A549 (cell line): ENCODE measurements around the gene SHH. TPM values are rescaled to one million over a fixed set of nuclear protein-coding genes. Genes with fewer than 3 reads are reported as not detected.

ENCODE experiments used
- ATAC-seq, 2 experiments: fragments of 200-7000 bp in 1 of 2; fragments of >200 bp in 1 of 2; cut with Nextera tagmentation in 1 of 2; cut with Tn5 transposase in 1 of 2; 3 replicates each; pipeline versions ENCODE4 v1.8.0 to v1.9.1; 2018 to 2020; ENCODE audit warnings: mild to moderate bottlenecking in 1 of 2, moderate library complexity in 1 of 2
- CTCF ChIA-PET: fragments of 300-600 bp; sonication (Branson Sonifier 250); formaldehyde crosslinking; extraction: SDS; loops from one replicate; lab custom pipeline; 2021; ENCODE audit warnings: antibody characterized with exemption, inconsistent platforms; lab: Yijun Ruan, JAX
- POLR2A ChIA-PET: fragments of 350-600 bp; formaldehyde crosslinking; extraction: SDS; loops from one replicate; lab custom pipeline; 2021; ENCODE audit warnings: antibody characterized with exemption, inconsistent platforms; lab: Yijun Ruan, JAX
- DNase-seq, 2 experiments: peaks; one replicate each; pipeline versions ENCODE4 v3.0.0 to v3.0.0-alpha.2; 2011 to 2016; ENCODE audit warnings: low read depth in 1 of 2, low spot score in 1 of 2
- FAIRE-seq: peaks from 2 replicates; lab custom pipeline; 2011; peaks lifted over from hg19 to GRCh38; lab: Jason Lieb, UNC
- H3K27ac ChIP-seq, 2 experiments: fragments of >200 bp; sonication (Bioruptor Twin); formaldehyde crosslinking; 3 replicates each; pipeline ENCODE4 v1.5.1; 2016 to 2017
- H3K4me1 ChIP-seq: fragments of >200 bp; sonication (Bioruptor Twin); formaldehyde crosslinking; 3 replicates; pipeline ENCODE4 v1.6.1; 2016
- H3K4me2 ChIP-seq: fragments of >200 bp; sonication (Bioruptor Twin); formaldehyde crosslinking; 3 replicates; pipeline ENCODE4 v1.6.1; 2016
- H3K4me3 ChIP-seq: fragments of >200 bp; sonication (Bioruptor Twin); formaldehyde crosslinking; 3 replicates; pipeline ENCODE4 v1.5.1; 2016
- H3K9me3 ChIP-seq: fragments of >200 bp; sonication (Bioruptor Twin); formaldehyde crosslinking; 3 replicates; pipeline ENCODE4 v1.6.1; 2016
- BHLHE40 ChIP-seq: IDR thresholded peaks from 2 replicates; pipeline ENCODE4 v1.6.1; 2012; ENCODE audit warnings: low read depth, low read length, inconsistent platforms
- CBX8 ChIP-seq: fragments of 200-600 bp; sonication (generic); IDR thresholded peaks from 2 replicates; pipeline ENCODE4 v1.6.1; 2016
- CTCF ChIP-seq: fragments of >200 bp; sonication (Bioruptor Twin); formaldehyde crosslinking; IDR thresholded peaks from 3 replicates; pipeline ENCODE4 v1.5.1; 2016
- EHMT2 ChIP-seq: fragments of 200-600 bp; sonication (generic); IDR thresholded peaks from 2 replicates; pipeline ENCODE4 v1.6.1; 2016; ENCODE audit warnings: antibody characterized with exemption, low read depth, mild to moderate bottlenecking, moderate library complexity
- ESRRA ChIP-seq: fragments of 150-350 bp; IDR thresholded peaks from 2 replicates; pipeline ENCODE4 v1.6.1; 2014; ENCODE audit warnings: mild to moderate bottlenecking, low read length, borderline replicate concordance
- FOXS1 ChIP-seq: fragments of 250-450 bp; sonication (Bioruptor Pico); IDR thresholded peaks from 2 replicates; pipeline ENCODE4 v1.5.0; 2020; ENCODE audit warnings: mild to moderate bottlenecking, moderate library complexity
- HDAC2 ChIP-seq: fragments of 200-600 bp; sonication (generic); IDR thresholded peaks from 2 replicates; pipeline ENCODE4 v1.6.1; 2016
- HOXA7 ChIP-seq: fragments of 250-450 bp; sonication (Bioruptor Pico); IDR thresholded peaks from 2 replicates; pipeline ENCODE4 v1.5.0; 2020; ENCODE audit warnings: mild to moderate bottlenecking, moderate library complexity
- HOXB13 ChIP-seq: fragments of 250-450 bp; sonication (Bioruptor Pico); IDR thresholded peaks from 2 replicates; pipeline ENCODE4 v1.5.0; 2020; ENCODE audit warnings: low read depth, mild to moderate bottlenecking, moderate library complexity
- KDM1A ChIP-seq: fragments of 200-600 bp; sonication (generic); IDR thresholded peaks from 2 replicates; pipeline ENCODE4 v1.6.1; 2016; ENCODE audit warnings: low read depth, mild to moderate bottlenecking
- NFE2L2 ChIP-seq: fragments of 150-350 bp; conservative IDR thresholded peaks from 2 replicates; pipeline ENCODE4 v1.6.1; 2014; ENCODE audit warnings: low read length
- SREBF2 ChIP-seq: fragments of 450-650 bp; IDR thresholded peaks from 2 replicates; pipeline ENCODE4 v1.6.1; 2014; ENCODE audit warnings: mild to moderate bottlenecking, moderate library complexity
- ZSCAN20 ChIP-seq: fragments of 250-450 bp; sonication (Bioruptor Pico); IDR thresholded peaks from 2 replicates; pipeline ENCODE4 v1.8.0; 2022; ENCODE audit warnings: mild to moderate bottlenecking, moderate library complexity
- WGBS: methylation state at CpG from one replicate; pipeline ENCODE4 v1.1.6; 2017; ENCODE audit errors: missing lambda C conversion rate; 5-methylcytosine and 5-hydroxymethylcytosine counted together
- polyA plus RNA-seq, 4 experiments: library from polyadenylated mRNA; depleted of rRNA in 3 of 4; stranded (reverse); fragments of >200 nt; fragmentation: RNase III in 1 of 4; extraction: RNeasy Plus Mini Kit Qiagen cat#74134 plus additional on column Dnase treatment in 1 of 4; gene quantifications; 2 replicates in 3 of 4; 3 replicates in 1 of 4; pipeline ENCODE4 v1.2.3, GENCODE V29; 2011 to 2017
- TF ChIP-seq, protein P1 (sequence below): fragments of >200 bp; sonication (Bioruptor Twin); formaldehyde crosslinking; IDR thresholded peaks from 3 replicates; pipeline ENCODE4 v1.6.1; 2016
- TF ChIP-seq, protein P2 (sequence below): fragments of 200-600 bp; sonication (generic); IDR thresholded peaks from 2 replicates; pipeline ENCODE4 v1.6.1; 2016; ENCODE audit warnings: antibody characterized with exemption, mild to moderate bottlenecking, moderate library complexity

SHH gene
- polyA plus RNA-seq, 2 of the 4 experiments (the other 2 are of a cell fraction) = 0.84 to 1.2 TPM

DNA sequence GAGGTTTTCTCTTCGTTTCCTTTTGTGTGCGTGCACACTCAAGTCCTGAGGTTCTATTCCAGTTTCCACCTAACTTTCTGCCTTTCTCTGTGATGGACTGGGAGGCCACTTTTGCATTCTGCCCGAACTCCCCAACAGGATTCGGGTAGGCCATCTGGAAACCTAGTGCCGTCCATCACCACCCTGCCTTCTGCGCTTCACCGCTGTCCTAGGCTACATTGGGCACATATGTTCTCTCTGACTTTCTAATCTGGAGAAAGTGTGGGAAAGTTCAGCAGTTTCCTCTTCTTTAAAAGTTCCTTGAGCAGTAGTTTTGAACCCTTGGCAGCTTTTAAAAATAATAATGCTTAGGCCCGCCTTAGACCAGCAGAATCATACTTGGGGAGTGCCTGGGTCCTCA lies 46.8 kb downstream of the SHH start:
- Histone ChIP-seq H3K9me3 (no peaks in the 10 kb centered on the region), H3K4me1 (no peaks in the 10 kb centered on the region), H3K4me3 (no peak overlapping the region), H3K27ac (no peak overlapping the region), H3K4me2 (no peak overlapping the region)
- WGBS = 93% methylated on average over 8 of the region's 8 CpGs
- ChIA-PET CTCF (interaction anchor here (0.9 to 3.9 kb wide), 3 partner anchors 167 to 838 kb away, joined by 3 to 27 read pairs (median 3); no protein-coding TSS in a partner anchor), POLR2A (no interaction called here)
- FAIRE-seq (no peak), DNase-seq (no peak), ATAC-seq (no peak)
- no peak for TF ChIP-seq ESRRA

DNA sequence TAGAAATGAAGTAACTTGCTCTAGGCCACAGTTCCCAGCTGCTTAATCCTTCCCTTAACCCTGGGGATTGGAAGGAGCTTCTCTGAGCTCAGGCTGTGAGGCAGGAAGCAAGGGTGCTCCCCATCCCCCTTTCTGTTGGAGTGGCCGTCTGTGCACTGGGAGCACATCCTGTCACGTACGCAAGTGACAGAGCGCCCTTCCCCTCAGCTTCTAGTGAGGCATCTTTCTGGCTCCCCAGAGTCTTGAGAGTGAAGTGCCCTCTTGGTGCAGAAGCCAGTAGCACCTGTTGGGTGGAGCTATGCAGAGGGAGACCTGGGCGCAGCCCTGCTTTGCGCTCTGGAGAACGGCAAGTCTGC lies 47.8 kb downstream of the SHH start:
- Histone ChIP-seq H3K4me2 (no peak overlapping the region), H3K4me1 (no peaks in the 10 kb centered on the region), H3K9me3 (no peaks in the 10 kb centered on the region), H3K27ac (no peak overlapping the region), H3K4me3 (no peak overlapping the region)
- DNase-seq (no peak), FAIRE-seq (no peak), ATAC-seq (no peak)
- ChIA-PET POLR2A (no interaction called here), CTCF (no interaction called here)
- TF ChIP-seq, protein P1, sequence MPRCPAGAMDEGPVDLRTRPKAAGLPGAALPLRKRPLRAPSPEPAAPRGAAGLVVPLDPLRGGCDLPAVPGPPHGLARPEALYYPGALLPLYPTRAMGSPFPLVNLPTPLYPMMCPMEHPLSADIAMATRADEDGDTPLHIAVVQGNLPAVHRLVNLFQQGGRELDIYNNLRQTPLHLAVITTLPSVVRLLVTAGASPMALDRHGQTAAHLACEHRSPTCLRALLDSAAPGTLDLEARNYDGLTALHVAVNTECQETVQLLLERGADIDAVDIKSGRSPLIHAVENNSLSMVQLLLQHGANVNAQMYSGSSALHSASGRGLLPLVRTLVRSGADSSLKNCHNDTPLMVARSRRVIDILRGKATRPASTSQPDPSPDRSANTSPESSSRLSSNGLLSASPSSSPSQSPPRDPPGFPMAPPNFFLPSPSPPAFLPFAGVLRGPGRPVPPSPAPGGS = no peak
- TF ChIP-seq HOXA7 (CRISPR knock-in tag) = no peak
- TF ChIP-seq FOXS1 (CRISPR knock-in tag) = no peak
- TF ChIP-seq CBX8 = no peak
- no peak for TF ChIP-seq ZSCAN20 (CRISPR knock-in tag)
- no peak for TF ChIP-seq KDM1A
- WGBS = 98% methylated on average over 7 of the region's 7 CpGs

GRCh38 chr7:155763691-155764437 lies 48.4 kb downstream of the SHH start:
- Histone ChIP-seq H3K9me3 (no peaks in the 10 kb centered on the region), H3K4me2 (no peak overlapping the region), H3K4me1 (no peaks in the 10 kb centered on the region), H3K4me3 (no peak overlapping the region), H3K27ac (no peak overlapping the region)
- CTCF ChIA-PET = no interaction called here
- FAIRE-seq = no peak
- 91% methylated on average over 27 of the region's 27 CpGs for WGBS
- no peak for DNase-seq
- TF ChIP-seq BHLHE40 (no peak), EHMT2 (no peak), ESRRA (no peak), NFE2L2 (no peak), CTCF (no peak), SREBF2 (no peak), HDAC2 (no peak), HOXB13 (CRISPR knock-in tag) (no peak)
- TF ChIP-seq, protein P2, sequence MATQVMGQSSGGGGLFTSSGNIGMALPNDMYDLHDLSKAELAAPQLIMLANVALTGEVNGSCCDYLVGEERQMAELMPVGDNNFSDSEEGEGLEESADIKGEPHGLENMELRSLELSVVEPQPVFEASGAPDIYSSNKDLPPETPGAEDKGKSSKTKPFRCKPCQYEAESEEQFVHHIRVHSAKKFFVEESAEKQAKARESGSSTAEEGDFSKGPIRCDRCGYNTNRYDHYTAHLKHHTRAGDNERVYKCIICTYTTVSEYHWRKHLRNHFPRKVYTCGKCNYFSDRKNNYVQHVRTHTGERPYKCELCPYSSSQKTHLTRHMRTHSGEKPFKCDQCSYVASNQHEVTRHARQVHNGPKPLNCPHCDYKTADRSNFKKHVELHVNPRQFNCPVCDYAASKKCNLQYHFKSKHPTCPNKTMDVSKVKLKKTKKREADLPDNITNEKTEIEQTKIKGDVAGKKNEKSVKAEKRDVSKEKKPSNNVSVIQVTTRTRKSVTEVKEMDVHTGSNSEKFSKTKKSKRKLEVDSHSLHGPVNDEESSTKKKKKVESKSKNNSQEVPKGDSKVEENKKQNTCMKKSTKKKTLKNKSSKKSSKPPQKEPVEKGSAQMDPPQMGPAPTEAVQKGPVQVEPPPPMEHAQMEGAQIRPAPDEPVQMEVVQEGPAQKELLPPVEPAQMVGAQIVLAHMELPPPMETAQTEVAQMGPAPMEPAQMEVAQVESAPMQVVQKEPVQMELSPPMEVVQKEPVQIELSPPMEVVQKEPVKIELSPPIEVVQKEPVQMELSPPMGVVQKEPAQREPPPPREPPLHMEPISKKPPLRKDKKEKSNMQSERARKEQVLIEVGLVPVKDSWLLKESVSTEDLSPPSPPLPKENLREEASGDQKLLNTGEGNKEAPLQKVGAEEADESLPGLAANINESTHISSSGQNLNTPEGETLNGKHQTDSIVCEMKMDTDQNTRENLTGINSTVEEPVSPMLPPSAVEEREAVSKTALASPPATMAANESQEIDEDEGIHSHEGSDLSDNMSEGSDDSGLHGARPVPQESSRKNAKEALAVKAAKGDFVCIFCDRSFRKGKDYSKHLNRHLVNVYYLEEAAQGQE = no peak
- ATAC-seq = no peak
- POLR2A ChIA-PET = no interaction called here
